Measurements from ENCODE around the gene AKR1C3. TPM values are rescaled to one million over a fixed set of nuclear protein-coding genes. Genes with fewer than 3 reads are reported as not detected.

AKR1C3 gene
- total RNA-seq, 1 donor from 2014 or later = 2.8 TPM

DNA sequence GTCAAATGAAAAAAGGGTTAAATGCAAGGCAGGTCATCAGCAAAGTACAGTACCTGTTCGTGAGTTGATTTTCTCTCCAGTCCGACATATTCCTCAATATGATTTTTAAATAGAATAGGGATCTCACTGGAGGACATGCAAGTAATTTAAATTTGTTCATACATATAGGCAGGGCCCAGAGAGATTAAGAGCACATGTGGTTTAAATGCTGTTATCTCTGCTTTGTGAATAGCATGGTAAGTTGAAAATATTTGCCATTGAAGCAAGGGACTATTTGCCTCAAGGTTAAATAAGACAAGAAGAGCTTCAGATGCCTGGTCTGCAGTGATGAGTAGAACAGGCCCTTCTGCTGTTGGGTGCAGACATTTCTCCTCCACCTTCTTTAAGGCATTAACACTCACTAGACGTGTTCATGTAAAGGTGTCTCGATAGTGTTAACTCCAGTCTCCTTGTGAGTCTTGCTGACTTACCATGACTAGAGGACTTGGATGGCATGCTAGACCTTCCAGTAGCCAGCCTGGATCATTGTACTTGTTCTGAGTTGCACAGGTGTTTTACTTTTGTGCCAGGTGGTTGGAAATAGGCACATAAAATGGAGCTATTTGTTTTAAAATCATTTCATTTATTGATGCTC lies 15.6 kb upstream of the AKR1C3 start:
- no peaks in the 10 kb centered on the region for H3K79me2 ChIP-seq (ENCODE audit: low read depth)
- peaks cover 13% of the 10 kb centered on the region for H3K4me1 ChIP-seq
- peak overlapping the region; percentile 73 for H3K4me2 ChIP-seq
- no peak overlapping the region for H3K9ac ChIP-seq
- H3K27ac ChIP-seq = no peak overlapping the region
- no peaks in the 10 kb centered on the region for H3K36me3 Mint-ChIP-seq
- peak overlapping the region; percentile 27 for H3K4me3 ChIP-seq
- no peak overlapping the region for H3K4me3 Mint-ChIP-seq
- H3K27me3 Mint-ChIP-seq (ENCODE audit: insufficient read depth, low read depth) = peaks cover 8% of the 10 kb centered on the region
- H3K9me3 Mint-ChIP-seq = no peaks in the 10 kb centered on the region
- H3K9me3 ChIP-seq (ENCODE audit: low read depth) = no peaks in the 10 kb centered on the region
- no peak for TF ChIP-seq EZH2 (IDR thresholded peaks at IDR 0.05)
- TF ChIP-seq, protein P1, sequence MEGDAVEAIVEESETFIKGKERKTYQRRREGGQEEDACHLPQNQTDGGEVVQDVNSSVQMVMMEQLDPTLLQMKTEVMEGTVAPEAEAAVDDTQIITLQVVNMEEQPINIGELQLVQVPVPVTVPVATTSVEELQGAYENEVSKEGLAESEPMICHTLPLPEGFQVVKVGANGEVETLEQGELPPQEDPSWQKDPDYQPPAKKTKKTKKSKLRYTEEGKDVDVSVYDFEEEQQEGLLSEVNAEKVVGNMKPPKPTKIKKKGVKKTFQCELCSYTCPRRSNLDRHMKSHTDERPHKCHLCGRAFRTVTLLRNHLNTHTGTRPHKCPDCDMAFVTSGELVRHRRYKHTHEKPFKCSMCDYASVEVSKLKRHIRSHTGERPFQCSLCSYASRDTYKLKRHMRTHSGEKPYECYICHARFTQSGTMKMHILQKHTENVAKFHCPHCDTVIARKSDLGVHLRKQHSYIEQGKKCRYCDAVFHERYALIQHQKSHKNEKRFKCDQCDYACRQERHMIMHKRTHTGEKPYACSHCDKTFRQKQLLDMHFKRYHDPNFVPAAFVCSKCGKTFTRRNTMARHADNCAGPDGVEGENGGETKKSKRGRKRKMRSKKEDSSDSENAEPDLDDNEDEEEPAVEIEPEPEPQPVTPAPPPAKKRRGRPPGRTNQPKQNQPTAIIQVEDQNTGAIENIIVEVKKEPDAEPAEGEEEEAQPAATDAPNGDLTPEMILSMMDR (IDR thresholded peaks at IDR 0.05) = no peak
- TF ChIP-seq EZH2phosphoT487 (IDR thresholded peaks at IDR 0.05) = no peak
- H3F3A ChIP-seq (ENCODE audit: low read depth) = no peaks in the 10 kb centered on the region
- H3K27ac Mint-ChIP-seq = no peak overlapping the region
- H3K4me1 Mint-ChIP-seq = peaks cover 18% of the 10 kb centered on the region
- peak; percentile 7 for DNase-seq (ENCODE audit: low spot score)
- H3K36me3 ChIP-seq = no peaks in the 10 kb centered on the region
- H3K27me3 ChIP-seq = no peaks in the 10 kb centered on the region
- H2AFZ ChIP-seq (replicated peaks) = no peak overlapping the region
- H4K20me1 ChIP-seq (ENCODE audit: low read depth) = no peaks in the 10 kb centered on the region

DNA sequence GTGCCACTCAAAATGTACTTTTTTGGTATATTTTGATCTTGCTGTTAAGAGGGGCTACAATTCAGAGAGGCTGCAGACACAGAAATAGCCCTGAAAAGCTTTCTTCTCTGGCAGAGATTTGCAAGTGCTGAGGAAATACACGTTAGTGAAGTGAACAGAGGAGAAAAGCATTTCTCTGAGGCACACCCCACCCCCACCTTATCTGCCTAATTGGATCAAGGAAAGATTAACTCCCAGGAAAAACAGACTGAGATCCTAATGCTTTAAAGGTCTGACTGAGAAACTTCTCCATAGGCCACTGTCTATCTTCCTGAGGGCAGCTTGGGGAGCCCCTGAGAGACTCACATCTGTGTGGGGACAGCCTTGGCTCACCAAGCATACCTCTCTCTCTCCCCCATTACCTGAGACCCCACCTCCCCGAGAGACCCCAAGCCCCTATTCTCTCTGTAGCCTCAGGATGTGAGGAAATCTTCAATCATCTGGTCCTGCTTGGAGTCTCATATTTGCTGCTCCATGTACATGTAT lies 14.8 kb upstream of the AKR1C3 start:
- H3K79me2 ChIP-seq (ENCODE audit: low read depth) = no peaks in the 10 kb centered on the region
- no peak overlapping the region for H3K27ac ChIP-seq
- DNase-seq (ENCODE audit: low spot score) = peak; percentile 60
- Mint-ChIP-seq H3K27me3 (ENCODE audit: insufficient read depth, low read depth) (peaks cover 8% of the 10 kb centered on the region), H3K4me3 (no peak overlapping the region), H3K9me3 (no peaks in the 10 kb centered on the region), H3K36me3 (no peaks in the 10 kb centered on the region), H3K27ac (no peak overlapping the region), H3K4me1 (peaks cover 14% of the 10 kb centered on the region)
- H3K4me3 ChIP-seq = peak overlapping the region; percentile 27
- no peaks in the 10 kb centered on the region for H3F3A ChIP-seq (ENCODE audit: low read depth)
- H2AFZ ChIP-seq (replicated peaks) = no peak overlapping the region
- no peaks in the 10 kb centered on the region for H4K20me1 ChIP-seq (ENCODE audit: low read depth)
- H3K27me3 ChIP-seq = no peaks in the 10 kb centered on the region
- TF ChIP-seq, protein P1 (IDR thresholded peaks at IDR 0.05) = no peak
- TF ChIP-seq EZH2phosphoT487 (IDR thresholded peaks at IDR 0.05) (no peak), EZH2 (IDR thresholded peaks at IDR 0.05) (no peak)
- H3K4me2 ChIP-seq = peak overlapping the region; percentile 73
- no peaks in the 10 kb centered on the region for H3K36me3 ChIP-seq
- H3K9me3 ChIP-seq (ENCODE audit: low read depth) = no peaks in the 10 kb centered on the region
- no peak overlapping the region for H3K9ac ChIP-seq
- peaks cover 13% of the 10 kb centered on the region for H3K4me1 ChIP-seq

DNA sequence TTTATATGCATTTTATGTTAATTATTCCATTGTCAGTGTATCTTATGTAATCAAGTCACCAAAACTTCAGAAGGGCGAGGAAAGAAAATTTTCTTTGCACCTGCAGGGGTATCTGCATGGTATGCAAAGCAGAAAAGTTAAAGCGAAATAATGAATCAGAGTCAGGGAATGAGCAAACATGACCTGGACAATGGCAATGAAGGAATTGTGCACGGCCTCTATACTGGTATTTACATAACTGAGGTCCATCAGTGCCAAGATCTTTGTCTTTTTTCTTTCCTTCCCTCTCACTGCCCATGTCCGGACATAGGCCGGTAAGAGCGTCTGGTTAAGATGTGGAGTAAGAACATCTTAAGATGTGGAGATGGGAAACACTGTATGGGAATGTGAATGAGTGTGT lies 14.4 kb upstream of the AKR1C3 start:
- no peak overlapping the region for H3K4me3 Mint-ChIP-seq
- no peak for TF ChIP-seq EZH2 (IDR thresholded peaks at IDR 0.05)
- no peak for TF ChIP-seq EZH2phosphoT487 (IDR thresholded peaks at IDR 0.05)
- TF ChIP-seq, protein P1 (IDR thresholded peaks at IDR 0.05) = no peak
- Histone ChIP-seq H3K36me3 (no peaks in the 10 kb centered on the region), H4K20me1 (ENCODE audit: low read depth) (no peaks in the 10 kb centered on the region), H3K4me1 (peaks cover 13% of the 10 kb centered on the region), H3K79me2 (ENCODE audit: low read depth) (no peaks in the 10 kb centered on the region), H3K9ac (no peak overlapping the region), H3K9me3 (ENCODE audit: low read depth) (no peaks in the 10 kb centered on the region), H3K4me2 (peak overlapping the region; percentile 73), H2AFZ (replicated peaks) (no peak overlapping the region), H3K27me3 (no peaks in the 10 kb centered on the region), H3K27ac (no peak overlapping the region), H3K4me3 (no peak overlapping the region), H3F3A (ENCODE audit: low read depth) (no peaks in the 10 kb centered on the region)
- no peak overlapping the region for H3K27ac Mint-ChIP-seq
- DNase-seq (ENCODE audit: low spot score) = no peak
- no peaks in the 10 kb centered on the region for H3K36me3 Mint-ChIP-seq
- no peaks in the 10 kb centered on the region for H3K9me3 Mint-ChIP-seq
- peaks cover 10% of the 10 kb centered on the region for H3K4me1 Mint-ChIP-seq
- H3K27me3 Mint-ChIP-seq (ENCODE audit: insufficient read depth, low read depth) = peaks cover 8% of the 10 kb centered on the region

Data from neural progenitor cell (in vitro differentiated cells).